ENCODE results near the gene ASCC1. TPM values are rescaled to one million over a fixed set of nuclear protein-coding genes. Genes with fewer than 3 reads are reported as not detected.

ASCC1 gene
- total RNA-seq, 1 donor from 2014 or later: 33.9 TPM

DNA sequence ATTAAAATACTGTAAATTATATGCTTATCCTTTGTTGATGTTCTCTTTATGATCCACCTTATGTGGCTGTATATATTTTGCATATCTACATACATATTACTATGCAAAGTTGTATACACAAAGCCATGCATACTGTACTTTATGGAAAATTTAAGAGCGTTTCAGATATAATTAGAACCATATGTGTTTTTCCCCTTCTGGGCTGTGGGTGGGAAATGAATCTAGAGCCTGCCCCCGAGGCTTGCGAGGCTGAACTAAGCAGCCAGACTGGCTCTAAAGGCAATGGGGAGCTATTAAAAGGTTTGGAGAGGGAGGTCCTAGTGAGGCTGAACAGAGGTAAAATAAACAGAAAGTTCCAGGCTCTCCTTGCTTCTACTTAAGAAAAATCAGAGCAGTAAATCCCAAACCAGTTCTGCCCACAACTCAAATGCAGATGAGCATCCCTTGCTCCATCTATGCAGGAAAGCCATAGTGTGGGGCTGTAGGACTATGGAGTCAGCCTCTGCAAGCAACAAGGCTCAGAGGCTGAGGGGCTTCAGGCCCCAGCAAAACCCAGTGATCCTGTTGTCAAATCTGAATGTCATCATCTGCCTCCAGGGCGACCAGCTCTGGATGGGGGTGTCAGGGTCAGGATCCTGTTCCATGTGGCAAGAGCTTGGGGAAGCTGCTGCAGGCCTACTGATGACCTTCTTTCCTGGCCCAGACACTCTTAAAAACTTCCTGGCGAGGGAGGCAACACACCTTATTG lies 43.6 kb upstream of the ASCC1 start:
- Histone ChIP-seq H3K4me1 (ENCODE audit: insufficient read depth, low read length) (peaks cover 19% of the 10 kb centered on the region), H3K27me3 (ENCODE audit: insufficient read depth, low read length) (peaks cover 4% of the 10 kb centered on the region), H3K79me2 (ENCODE audit: insufficient read depth, low read length) (no peaks in the 10 kb centered on the region), H3K36me3 (ENCODE audit: insufficient read depth, low read length) (no peaks in the 10 kb centered on the region), H3K9me3 (ENCODE audit: insufficient read depth, low read depth, low read length) (no peaks in the 10 kb centered on the region), H3K9ac (ENCODE audit: low read length) (no peak overlapping the region), H3K4me2 (ENCODE audit: low read length) (peak overlapping the region; percentile 97), H4K20me1 (ENCODE audit: insufficient read depth, low read length) (no peaks in the 10 kb centered on the region), H3K27ac (ENCODE audit: low read depth, low read length) (no peak overlapping the region), H2AFZ (ENCODE audit: low read depth, low read length) (no peak overlapping the region), H3K4me3 (ENCODE audit: insufficient read depth, low read depth, low read length) (no peak overlapping the region)
- H3K9me3 Mint-ChIP-seq (ENCODE audit: unreplicated experiment): no peaks in the 10 kb centered on the region
- peak overlapping the region; percentile 92 for H3K27ac Mint-ChIP-seq (ENCODE audit: unreplicated experiment)
- no peaks in the 10 kb centered on the region for H3K36me3 Mint-ChIP-seq (ENCODE audit: low read depth, unreplicated experiment)
- H3K4me1 Mint-ChIP-seq (ENCODE audit: low read depth, unreplicated experiment): peaks cover 39% of the 10 kb centered on the region
- no peak for FAIRE-seq
- no peak for TF ChIP-seq EZH2 (IDR thresholded peaks at IDR 0.05; ENCODE audit: insufficient read depth, low read length)
- TF ChIP-seq, protein P1, sequence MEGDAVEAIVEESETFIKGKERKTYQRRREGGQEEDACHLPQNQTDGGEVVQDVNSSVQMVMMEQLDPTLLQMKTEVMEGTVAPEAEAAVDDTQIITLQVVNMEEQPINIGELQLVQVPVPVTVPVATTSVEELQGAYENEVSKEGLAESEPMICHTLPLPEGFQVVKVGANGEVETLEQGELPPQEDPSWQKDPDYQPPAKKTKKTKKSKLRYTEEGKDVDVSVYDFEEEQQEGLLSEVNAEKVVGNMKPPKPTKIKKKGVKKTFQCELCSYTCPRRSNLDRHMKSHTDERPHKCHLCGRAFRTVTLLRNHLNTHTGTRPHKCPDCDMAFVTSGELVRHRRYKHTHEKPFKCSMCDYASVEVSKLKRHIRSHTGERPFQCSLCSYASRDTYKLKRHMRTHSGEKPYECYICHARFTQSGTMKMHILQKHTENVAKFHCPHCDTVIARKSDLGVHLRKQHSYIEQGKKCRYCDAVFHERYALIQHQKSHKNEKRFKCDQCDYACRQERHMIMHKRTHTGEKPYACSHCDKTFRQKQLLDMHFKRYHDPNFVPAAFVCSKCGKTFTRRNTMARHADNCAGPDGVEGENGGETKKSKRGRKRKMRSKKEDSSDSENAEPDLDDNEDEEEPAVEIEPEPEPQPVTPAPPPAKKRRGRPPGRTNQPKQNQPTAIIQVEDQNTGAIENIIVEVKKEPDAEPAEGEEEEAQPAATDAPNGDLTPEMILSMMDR (IDR thresholded peaks at IDR 0.05; ENCODE audit: insufficient read depth, low read depth, low read length): no peak
- DNase-seq (ENCODE audit: low read depth): peak; percentile 29
- H3K27me3 Mint-ChIP-seq (ENCODE audit: low read depth, unreplicated experiment): no peaks in the 10 kb centered on the region
- H3K4me3 Mint-ChIP-seq (ENCODE audit: unreplicated experiment): peak overlapping the region; percentile 57

DNA sequence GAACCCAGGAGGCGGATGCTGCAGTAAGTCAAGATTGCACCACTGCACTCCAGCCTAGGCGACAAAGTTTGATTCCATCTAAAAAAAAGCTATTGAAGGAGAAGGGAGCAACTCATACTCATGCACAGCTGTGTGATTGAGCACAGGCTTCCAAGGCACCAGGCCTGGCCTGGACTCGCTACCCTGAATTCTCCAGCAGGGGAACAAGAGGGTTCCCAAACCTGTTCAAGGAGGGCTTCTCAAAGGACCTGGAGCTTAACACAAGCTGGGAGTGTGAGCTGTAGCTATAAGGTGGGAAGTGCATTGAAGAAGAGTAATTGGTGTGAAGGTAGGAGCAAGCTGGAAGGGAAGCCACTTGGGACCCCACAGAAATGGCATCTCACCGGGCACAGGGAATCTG lies 42.5 kb upstream of the ASCC1 start:
- no peak overlapping the region for H3K27ac ChIP-seq (ENCODE audit: low read depth, low read length)
- H3K36me3 Mint-ChIP-seq (ENCODE audit: low read depth, unreplicated experiment): no peaks in the 10 kb centered on the region

More for the DNA sequence above, 42.5 kb upstream of the ASCC1 start:
- Histone ChIP-seq H4K20me1 (ENCODE audit: insufficient read depth, low read length) (no peaks in the 10 kb centered on the region), H3K9me3 (ENCODE audit: insufficient read depth, low read depth, low read length) (no peaks in the 10 kb centered on the region), H3K27me3 (ENCODE audit: insufficient read depth, low read length) (peaks cover under 1% of the 10 kb centered on the region), H3K79me2 (ENCODE audit: insufficient read depth, low read length) (no peaks in the 10 kb centered on the region), H3K4me1 (ENCODE audit: insufficient read depth, low read length) (peaks cover 19% of the 10 kb centered on the region), H2AFZ (ENCODE audit: low read depth, low read length) (no peak overlapping the region), H3K36me3 (ENCODE audit: insufficient read depth, low read length) (no peaks in the 10 kb centered on the region), H3K9ac (ENCODE audit: low read length) (no peak overlapping the region), H3K4me2 (ENCODE audit: low read length) (no peak overlapping the region), H3K4me3 (ENCODE audit: insufficient read depth, low read depth, low read length) (no peak overlapping the region)
- Mint-ChIP-seq H3K9me3 (ENCODE audit: unreplicated experiment) (no peaks in the 10 kb centered on the region), H3K4me1 (ENCODE audit: low read depth, unreplicated experiment) (peaks cover 32% of the 10 kb centered on the region), H3K27ac (ENCODE audit: unreplicated experiment) (no peak overlapping the region), H3K27me3 (ENCODE audit: low read depth, unreplicated experiment) (no peaks in the 10 kb centered on the region), H3K4me3 (ENCODE audit: unreplicated experiment) (no peak overlapping the region)
- TF ChIP-seq, protein P1 (IDR thresholded peaks at IDR 0.05; ENCODE audit: insufficient read depth, low read depth, low read length): no peak
- no peak for TF ChIP-seq EZH2 (IDR thresholded peaks at IDR 0.05; ENCODE audit: insufficient read depth, low read length)
- FAIRE-seq (no peak), DNase-seq (ENCODE audit: low read depth) (no peak)
